Bronchial epithelial cell (primary cell): ENCODE results near the gene MBP. TPM values are rescaled to one million over a fixed set of nuclear protein-coding genes. Genes with fewer than 3 reads are reported as not detected.

ENCODE experiments used
- DNase-seq: peaks from one replicate; pipeline ENCODE4 v3.0.0-alpha.2; 2010; ENCODE audit warnings: low read depth
- FAIRE-seq: peaks from 2 replicates; lab custom pipeline; 2011; peaks lifted over from hg19 to GRCh38; lab: Jason Lieb, UNC
- H3K27me3 ChIP-seq: 2 replicates; pipeline ENCODE4 v1.5.1; 2011; ENCODE audit warnings: low read length; ENCODE audit not compliant: control insufficient read depth, insufficient read depth
- H3K36me3 ChIP-seq: 2 replicates; pipeline ENCODE4 v1.5.1; 2011; ENCODE audit warnings: low read length; ENCODE audit not compliant: control insufficient read depth, insufficient read depth
- H3K4me3 ChIP-seq: 2 replicates; pipeline ENCODE4 v1.5.1; 2011; ENCODE audit warnings: mild to moderate bottlenecking, low read depth, low read length, control low read depth
- total RNA-seq: library from RNA; depleted of rRNA; stranded (reverse); fragments of >200 nt; gene quantifications from 2 replicates; pipeline ENCODE4 v1.2.1, GENCODE V29; 2014
- TF ChIP-seq, protein P1 (sequence below): IDR thresholded peaks from 2 replicates; pipeline ENCODE4 v1.5.1; 2011; ENCODE audit warnings: mild to moderate bottlenecking, moderate library complexity, low read length, control low read depth, inconsistent platforms; ENCODE audit not compliant: insufficient read depth, severe bottlenecking

Gene MBP
- total RNA-seq, 1 donor from 2014 or later, result 26.6 TPM

DNA sequence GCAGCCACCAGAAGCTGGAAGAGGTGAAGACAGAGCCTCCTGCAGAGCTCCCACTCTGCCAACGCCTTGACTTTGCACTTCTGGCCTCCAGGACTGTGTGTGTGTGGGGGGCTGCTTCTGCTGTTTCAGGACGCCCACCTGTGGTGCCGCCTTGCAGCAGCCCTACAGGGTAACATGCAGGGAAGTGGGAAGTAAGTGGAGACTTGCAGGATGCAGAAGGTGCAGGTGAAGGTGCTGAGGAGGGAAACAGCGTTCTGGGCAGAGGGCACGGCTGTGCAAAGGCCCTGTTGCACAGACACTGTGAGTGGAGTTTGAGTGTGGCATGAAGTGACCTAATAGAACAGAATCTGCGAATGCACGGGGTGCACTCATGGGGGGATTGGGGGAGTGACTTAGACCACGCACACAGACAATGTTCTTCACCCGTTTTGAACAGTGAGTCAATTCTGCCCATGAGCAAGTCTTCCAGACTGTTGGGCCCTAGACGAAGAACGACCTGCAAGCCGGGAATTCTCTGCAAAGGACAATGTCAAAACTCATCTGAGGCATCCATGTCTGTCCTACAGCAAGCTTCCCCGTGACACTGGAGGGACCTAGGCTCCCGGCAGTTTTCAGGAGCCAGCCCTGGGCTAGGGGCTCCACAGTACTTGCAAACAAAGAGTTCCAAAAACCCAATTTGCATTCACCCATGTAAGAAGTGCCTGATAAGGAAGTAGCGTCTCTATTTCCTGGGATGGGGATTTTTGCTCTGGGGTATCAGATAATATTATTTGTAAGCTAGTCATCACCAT lies 19.0 kb downstream of the MBP start:
- DNase-seq (no peak), FAIRE-seq (peak; percentile 43)
- TF ChIP-seq, protein P1, sequence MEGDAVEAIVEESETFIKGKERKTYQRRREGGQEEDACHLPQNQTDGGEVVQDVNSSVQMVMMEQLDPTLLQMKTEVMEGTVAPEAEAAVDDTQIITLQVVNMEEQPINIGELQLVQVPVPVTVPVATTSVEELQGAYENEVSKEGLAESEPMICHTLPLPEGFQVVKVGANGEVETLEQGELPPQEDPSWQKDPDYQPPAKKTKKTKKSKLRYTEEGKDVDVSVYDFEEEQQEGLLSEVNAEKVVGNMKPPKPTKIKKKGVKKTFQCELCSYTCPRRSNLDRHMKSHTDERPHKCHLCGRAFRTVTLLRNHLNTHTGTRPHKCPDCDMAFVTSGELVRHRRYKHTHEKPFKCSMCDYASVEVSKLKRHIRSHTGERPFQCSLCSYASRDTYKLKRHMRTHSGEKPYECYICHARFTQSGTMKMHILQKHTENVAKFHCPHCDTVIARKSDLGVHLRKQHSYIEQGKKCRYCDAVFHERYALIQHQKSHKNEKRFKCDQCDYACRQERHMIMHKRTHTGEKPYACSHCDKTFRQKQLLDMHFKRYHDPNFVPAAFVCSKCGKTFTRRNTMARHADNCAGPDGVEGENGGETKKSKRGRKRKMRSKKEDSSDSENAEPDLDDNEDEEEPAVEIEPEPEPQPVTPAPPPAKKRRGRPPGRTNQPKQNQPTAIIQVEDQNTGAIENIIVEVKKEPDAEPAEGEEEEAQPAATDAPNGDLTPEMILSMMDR, result no peak
- no peaks in the 10 kb centered on the region for H3K36me3 ChIP-seq
- H3K27me3 ChIP-seq, result no peaks in the 10 kb centered on the region
- H3K4me3 ChIP-seq, result no peak overlapping the region

DNA sequence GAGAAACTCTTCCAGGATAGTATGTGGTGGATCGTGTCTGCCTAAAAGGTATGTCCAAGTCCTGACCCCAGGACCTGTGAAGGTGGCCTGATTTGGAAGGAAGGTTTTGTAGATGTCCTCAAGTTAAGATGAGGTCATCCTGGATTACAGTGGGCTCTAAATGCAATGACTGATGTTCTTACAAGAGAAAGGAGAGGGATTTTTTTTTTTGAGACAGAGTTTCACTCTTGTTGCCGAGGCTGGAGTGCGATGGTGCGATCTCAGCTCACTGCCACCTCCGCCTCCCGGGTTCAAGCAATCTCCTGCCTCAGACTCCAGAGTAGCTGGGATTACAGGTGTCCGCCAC lies 19.9 kb downstream of the MBP start:
- FAIRE-seq (no peak), DNase-seq (no peak)
- Histone ChIP-seq H3K4me3 (no peak overlapping the region), H3K36me3 (no peaks in the 10 kb centered on the region), H3K27me3 (no peaks in the 10 kb centered on the region)
- TF ChIP-seq, protein P1, result no peak

DNA sequence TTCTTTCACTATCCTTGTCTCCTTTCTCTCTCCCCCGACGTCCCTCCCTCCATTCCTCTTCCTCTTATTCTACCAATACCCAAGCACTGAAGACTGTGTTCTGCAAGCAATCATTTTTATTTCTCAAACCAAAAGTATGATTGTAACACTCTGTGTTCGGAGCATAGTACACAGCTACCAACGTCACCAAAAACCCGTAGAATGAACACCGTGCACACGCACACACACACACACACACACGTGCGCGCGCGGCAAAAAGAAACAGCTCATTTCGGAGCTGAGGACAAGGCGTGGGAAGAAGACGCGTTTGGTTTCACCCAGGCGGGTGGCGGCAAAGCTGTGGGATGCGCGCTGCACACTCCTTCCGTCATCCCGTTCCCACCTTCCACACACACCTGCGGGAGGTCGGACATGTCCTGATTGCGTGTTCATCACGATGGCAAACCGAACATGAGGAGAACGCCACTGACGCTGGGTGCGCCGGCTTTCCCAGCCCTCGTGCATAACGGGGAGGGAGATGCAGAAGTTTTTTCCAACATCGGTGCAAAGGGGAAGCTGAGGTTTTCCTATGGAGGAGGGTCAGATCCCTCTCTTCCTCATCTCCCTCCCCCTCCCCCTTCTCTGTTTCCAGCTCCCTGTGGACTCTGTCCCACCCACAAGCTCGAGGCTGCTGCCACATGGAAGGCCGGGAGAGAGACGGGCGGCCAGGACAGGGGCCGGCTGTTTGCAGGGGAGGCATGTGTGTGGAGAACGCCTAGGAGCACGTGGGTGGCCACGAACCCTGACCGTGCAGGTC lies 20.4 kb downstream of the MBP start:
- no peaks in the 10 kb centered on the region for H3K36me3 ChIP-seq
- no peak for FAIRE-seq
- TF ChIP-seq, protein P1, result no peak

GRCh38 chr18:77111449-77111848 lies 21.1 kb downstream of the MBP start:
- FAIRE-seq (no peak), DNase-seq (peak; percentile 57)
- H3K4me3 ChIP-seq, result no peak overlapping the region
- TF ChIP-seq, protein P1, result no peak
- H3K36me3 ChIP-seq, result no peaks in the 10 kb centered on the region
- H3K27me3 ChIP-seq, result no peaks in the 10 kb centered on the region

More for the DNA sequence above, 20.4 kb downstream of the MBP start:
- no peak for DNase-seq
- H3K27me3 ChIP-seq, result no peaks in the 10 kb centered on the region
- no peak overlapping the region for H3K4me3 ChIP-seq

- TF ChIP-seq, protein P1, result no peak
- Histone ChIP-seq H3K36me3 (no peaks in the 10 kb centered on the region), H3K4me3 (no peak overlapping the region), H3K27me3 (no peaks in the 10 kb centered on the region)
- FAIRE-seq (no peak), DNase-seq (no peak)
Measured at GRCh38 chr18:77110936-77111335, 21.6 kb downstream of the MBP start.
